Fibroblast of mammary gland (primary cell): Measurements from ENCODE around the gene SRCAP.
A peak's percentile ranks its signal among the peaks of the same experiment; 100 is the strongest.

Source experiments
- DNase-seq: peaks from one replicate; pipeline ENCODE4 v3.0.0-alpha.2; 2010; ENCODE audit warnings: low read depth
- H3K4me3 ChIP-seq: 2 replicates; pipeline ENCODE4 v1.5.1; 2011; ENCODE audit warnings: low read depth, mild to moderate bottlenecking, low read length, moderate library complexity; ENCODE audit not compliant: control insufficient read depth
- CTCF ChIP-seq: conservative IDR thresholded peaks from 2 replicates; pipeline ENCODE4 v1.5.1; 2011; ENCODE audit warnings: low read depth, low read length, inconsistent platforms; ENCODE audit not compliant: control insufficient read depth, insufficient read depth

Gene SRCAP

GRCh38 chr16:30775131-30775391 is 76.1 kb downstream of the SRCAP start:
- H3K4me3 ChIP-seq: peak overlapping the region; percentile 70
- no peak for DNase-seq
- no peak for TF ChIP-seq CTCF

- DNase-seq: peak; percentile 82
- no peak for TF ChIP-seq CTCF
- peak overlapping the region; percentile 70 for H3K4me3 ChIP-seq
Observed at GRCh38 chr16:30775392-30776188, 76.6 kb downstream of the SRCAP start.

- no peak for DNase-seq
- no peak overlapping the region for H3K4me3 ChIP-seq
- no peak for TF ChIP-seq CTCF
Observed at GRCh38 chr16:30777591-30778297, 78.8 kb downstream of the SRCAP start.

GRCh38 chr16:30778549-30779244 is 79.7 kb downstream of the SRCAP start:
- TF ChIP-seq CTCF: no peak
- peak; percentile 62 for DNase-seq
- H3K4me3 ChIP-seq: no peak overlapping the region

- H3K4me3 ChIP-seq: no peak overlapping the region
- no peak for DNase-seq
- TF ChIP-seq CTCF: no peak
Observed at GRCh38 chr16:30779596-30779995, 80.6 kb downstream of the SRCAP start.

- H3K4me3 ChIP-seq: no peak overlapping the region
- no peak for TF ChIP-seq CTCF
- DNase-seq: no peak
Observed at GRCh38 chr16:30780021-30780420, 81.0 kb downstream of the SRCAP start.
